Stimulated activated CD8-positive, alpha-beta memory T cell treated with anti-CD3 and anti-CD28 coated beads, Interleukin-4, amount 100 ng/mL, for 48 hours (primary cell): ENCODE results near the gene DDX46.
"Not testable (repeated sequence)": the region's sequence is repeated elsewhere in the genome, so short reads cannot be mapped to it uniquely, and the experiment has no call there.

Experiments used
- DNase-seq: peaks from one replicate; pipeline ENCODE4 v3.0.0-alpha.2; 2020

The DDX46 gene

GRCh38 chr5:134846641-134846960, 88.0 kb downstream of the DDX46 start:
- peak; percentile 44 for DNase-seq

- not testable (repeated sequence) for DNase-seq
Observed at GRCh38 chr5:134849434-134849933, 90.9 kb downstream of the DDX46 start.

- no peak for DNase-seq
Observed at GRCh38 chr5:134851307-134851923, 92.8 kb downstream of the DDX46 start.

- not testable (repeated sequence) for DNase-seq
Observed at GRCh38 chr5:134856465-134856864, 97.9 kb downstream of the DDX46 start.

GRCh38 chr5:134857401-134857800, 98.8 kb downstream of the DDX46 start:
- DNase-seq: no peak

GRCh38 chr5:134864707-134865106, 106.1 kb downstream of the DDX46 start:
- DNase-seq: no peak

GRCh38 chr5:134873494-134873893, 114.9 kb downstream of the DDX46 start:
- DNase-seq: peak; percentile 35

- DNase-seq: peak; percentile 86
Observed at GRCh38 chr5:134873987-134874830, 115.6 kb downstream of the DDX46 start, which contains the start of gene TXNDC15. Gene TXNDC15, plus strand, starts transcription at chr5:134874371. Its CDS starts 57 bp downstream, at chr5:134874428.

GRCh38 chr5:134874831-134875655, 116.5 kb downstream of the DDX46 start:
- peak; percentile 64 for DNase-seq

- no peak for DNase-seq
Observed at GRCh38 chr5:134877159-134877558, 118.6 kb downstream of the DDX46 start.

- DNase-seq: no peak
Observed at GRCh38 chr5:134878403-134878802, 119.8 kb downstream of the DDX46 start.

GRCh38 chr5:134879456-134879855, 120.9 kb downstream of the DDX46 start:
- DNase-seq: no peak
